A673 (cell line): ENCODE measurements around the gene LYRM4. TPM values are rescaled to one million over a fixed set of nuclear protein-coding genes. Genes with fewer than 3 reads are reported as not detected.
A peak's percentile ranks its signal among the peaks of the same experiment; 100 is the strongest.

ENCODE experiments used
- BruUV-seq: library from RNA; stranded (reverse); fragments of 400-500 nt; replicated peaks from 2 replicates; lab custom pipeline; 2021; lab: Mats Ljungman, UMichigan
- CTCF ChIA-PET: fragments of 300-600 bp; sonication (Branson Sonifier 250); formaldehyde crosslinking; loops from one replicate; lab custom pipeline; 2022; ENCODE audit warnings: antibody characterized with exemption; lab: Charles Lee
- POLR2A ChIA-PET: fragments of 300-600 bp; sonication (Branson Sonifier 250); formaldehyde crosslinking; loops from one replicate; lab custom pipeline; 2022; ENCODE audit warnings: antibody characterized with exemption; ENCODE audit not compliant: low non-redundant PET; lab: Charles Lee
- DNase-seq: peaks from one replicate; pipeline ENCODE4 v3.0.0-alpha.2; 2015; ENCODE audit warnings: low spot score
- H3K27ac ChIP-seq: fragments of 200-600 bp; sonication (generic); 2 replicates; pipeline ENCODE4 v1.5.1; 2016; ENCODE audit warnings: mixed run types, low read depth, mild to moderate bottlenecking, mixed read lengths, antibody characterized with exemption, low read length; ENCODE audit not compliant: poor library complexity, severe bottlenecking
- H3K27me3 ChIP-seq: fragments of 200-600 bp; sonication (generic); replicated peaks from 2 replicates; pipeline ENCODE4 v1.6.1; 2017; ENCODE audit warnings: mixed run types, low read depth, mild to moderate bottlenecking, mixed read lengths, antibody characterized with exemption, low read length; ENCODE audit not compliant: insufficient read depth, poor library complexity
- H3K36me3 ChIP-seq: fragments of 200-600 bp; sonication (generic); 2 replicates; pipeline ENCODE4 v1.6.1; 2016; ENCODE audit warnings: mixed run types, mild to moderate bottlenecking, mixed read lengths, antibody characterized with exemption, low read length; ENCODE audit not compliant: insufficient read depth, poor library complexity, severe bottlenecking
- H3K4me1 ChIP-seq: fragments of 200-600 bp; sonication (generic); 2 replicates; pipeline ENCODE4 v1.6.1; 2017; ENCODE audit warnings: mixed run types, mild to moderate bottlenecking, mixed read lengths, antibody characterized with exemption, low read length; ENCODE audit not compliant: insufficient read depth, poor library complexity, severe bottlenecking
- H3K4me3 ChIP-seq: fragments of 200-600 bp; sonication (generic); 2 replicates; pipeline ENCODE4 v1.5.1; 2016; ENCODE audit warnings: low read depth, mixed run types, mild to moderate bottlenecking, mixed read lengths, low read length; ENCODE audit not compliant: poor library complexity, severe bottlenecking
- H3K9me3 ChIP-seq: fragments of 200-600 bp; sonication (generic); 2 replicates; pipeline ENCODE4 v1.6.1; 2016; ENCODE audit warnings: mixed run types, low read depth, mild to moderate bottlenecking, mixed read lengths, antibody characterized with exemption, low read length; ENCODE audit not compliant: poor library complexity, severe bottlenecking
- CTCF ChIP-seq: fragments of 300-800, 200-600 bp; sonication (generic); conservative IDR thresholded peaks from 2 replicates; pipeline ENCODE4 v1.5.1; 2017; ENCODE audit warnings: low read depth, mild to moderate bottlenecking, antibody characterized with exemption, low read length, moderate library complexity, mixed read lengths
- EZH2 ChIP-seq: fragments of 200-600 bp; sonication (generic); IDR thresholded peaks from 2 replicates; pipeline ENCODE4 v1.6.1; 2017; ENCODE audit warnings: borderline replicate concordance, low read depth, mild to moderate bottlenecking, mixed read lengths, antibody characterized with exemption, low read length; ENCODE audit not compliant: poor library complexity, severe bottlenecking
- intact Hi-C: fragments of 100-400 bp; cut with micrococcal nuclease; formaldehyde crosslinking; loops from one replicate; pipeline ENCODE4 v1.10.0; 2022; ENCODE audit not compliant: unreplicated experiment
- total RNA-seq: library from RNA; stranded (reverse); gene quantifications from 2 replicates; pipeline ENCODE4 v1.2.3, GENCODE V29; 2021

The LYRM4 gene
- total RNA-seq, 1 experiment from 2014 or later, result 53.6 TPM

- ChIA-PET POLR2A (no interaction called here), CTCF (interaction anchor here (0.6 kb wide), 1 partner anchor 205 kb away, joined by 3 read pairs; no protein-coding TSS in a partner anchor)
- peak overlapping the region; percentile 19 for H3K4me3 ChIP-seq
- H3K4me1 ChIP-seq, result peaks cover 55% of the 10 kb centered on the region
- H3K27me3 ChIP-seq, result no peaks in the 10 kb centered on the region
- H3K9me3 ChIP-seq, result no peaks in the 10 kb centered on the region
- intact Hi-C loops, result no loop called here
- peak overlapping the region; percentile 59 for H3K27ac ChIP-seq
- peak; percentile 72 for DNase-seq
- BruUV-seq, result no TSS peak
- TF ChIP-seq EZH2, result no peak
- no peak for TF ChIP-seq CTCF
- no peaks in the 10 kb centered on the region for H3K36me3 ChIP-seq
These were observed 86.5 kb downstream of the LYRM4 start for GRCh38 chr6:5174244-5174643.

GRCh38 chr6:5173810-5174209 is 86.9 kb downstream of the LYRM4 start:
- no peaks in the 10 kb centered on the region for H3K36me3 ChIP-seq
- CTCF ChIA-PET, result interaction anchor here (0.6 kb wide), 1 partner anchor 206 kb away, joined by 3 read pairs; no protein-coding TSS in a partner anchor
- POLR2A ChIA-PET, result no interaction called here
- BruUV-seq, result no TSS peak
- TF ChIP-seq CTCF, result no peak
- no peak for TF ChIP-seq EZH2
- peak overlapping the region; percentile 59 for H3K27ac ChIP-seq
- no peak for DNase-seq
- H3K27me3 ChIP-seq, result no peaks in the 10 kb centered on the region
- H3K4me3 ChIP-seq, result peak overlapping the region; percentile 19
- H3K9me3 ChIP-seq, result no peaks in the 10 kb centered on the region
- intact Hi-C loops, result no loop called here
- H3K4me1 ChIP-seq, result peaks cover 55% of the 10 kb centered on the region

GRCh38 chr6:5172897-5173474 is 87.8 kb downstream of the LYRM4 start:
- Histone ChIP-seq H3K4me1 (peaks cover 54% of the 10 kb centered on the region), H3K27ac (peak overlapping the region; percentile 59), H3K4me3 (no peak overlapping the region), H3K27me3 (no peaks in the 10 kb centered on the region), H3K36me3 (no peaks in the 10 kb centered on the region), H3K9me3 (no peaks in the 10 kb centered on the region)
- no peak for TF ChIP-seq EZH2
- intact Hi-C loops, result no loop called here
- no TSS peak for BruUV-seq
- DNase-seq, result peak; percentile 55
- ChIA-PET CTCF (no interaction called here), POLR2A (no interaction called here)
